Measurements from ENCODE around the gene ITGB1. TPM values are rescaled to one million over a fixed set of nuclear protein-coding genes. Genes with fewer than 3 reads are reported as not detected.

The ITGB1 gene
- total RNA-seq, 1 experiment from 2014 or later: 223 TPM

DNA sequence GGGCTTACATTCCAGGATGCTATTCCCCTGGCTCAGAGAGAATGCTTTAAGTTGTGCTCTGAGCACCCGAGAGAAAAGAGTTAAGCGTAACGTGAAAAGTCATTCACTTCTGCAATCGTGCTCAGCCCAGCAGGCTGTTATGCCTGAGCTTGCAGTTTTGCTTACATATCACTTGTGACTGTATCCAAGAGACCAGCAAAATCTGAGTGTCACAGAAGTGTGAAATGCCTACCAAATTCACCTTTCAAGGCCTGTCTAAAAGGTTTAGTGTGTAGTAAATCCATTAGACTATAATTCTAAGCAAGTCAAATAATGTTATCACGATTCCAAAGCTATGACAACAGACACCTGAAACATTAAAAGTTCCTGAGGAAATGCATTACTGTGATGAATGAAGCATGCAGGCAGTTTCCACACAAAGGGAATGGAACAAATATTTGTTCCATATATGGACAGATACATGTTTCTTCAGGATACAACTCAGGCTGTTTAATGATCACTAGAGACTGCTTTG lies 20.1 kb downstream of the ITGB1 start:
- Histone ChIP-seq H3K18ac (ENCODE audit: insufficient read length, low read depth, low read length) (no peak overlapping the region), H2AFZ (ENCODE audit: low read length) (no peak overlapping the region), H3K79me2 (ENCODE audit: insufficient read depth, low read length) (peaks cover 53% of the 10 kb centered on the region), H3K23me2 (ENCODE audit: insufficient read length, low read depth, low read length, poor library complexity, severe bottlenecking) (no peaks in the 10 kb centered on the region), H4K20me1 (ENCODE audit: control insufficient read depth, insufficient read depth, insufficient read length) (no peaks in the 10 kb centered on the region), H2AK5ac (ENCODE audit: insufficient read length, low read length) (no peak overlapping the region), H2BK12ac (ENCODE audit: insufficient read length, low read depth, low read length) (no peak overlapping the region), H3K9ac (ENCODE audit: extremely low read depth, insufficient read length, low read length) (no peak overlapping the region), H3K4ac (ENCODE audit: low read depth, low read length) (no peak overlapping the region), H3K4me2 (ENCODE audit: insufficient read depth, insufficient read length, low read length) (no peak overlapping the region), H3K56ac (ENCODE audit: insufficient read length, low read depth, low read length) (no peak overlapping the region), H2BK120ac (ENCODE audit: low read depth, low read length, poor library complexity, severe bottlenecking) (no peak overlapping the region), H3K27me3 (ENCODE audit: insufficient read depth, low read length) (no peaks in the 10 kb centered on the region), H2BK5ac (ENCODE audit: insufficient read length, low read length) (no peak overlapping the region), H3K9me3 (ENCODE audit: control insufficient read depth, low read depth, low read length) (no peaks in the 10 kb centered on the region), H3K79me1 (ENCODE audit: insufficient read depth, low read depth, low read length, poor library complexity, severe bottlenecking) (peaks cover 12% of the 10 kb centered on the region), H4K8ac (replicated peaks; ENCODE audit: insufficient read length, low read depth, low read length) (no peak overlapping the region), H3K27ac (ENCODE audit: insufficient read length, low read depth, low read length) (no peak overlapping the region), H4K91ac (ENCODE audit: insufficient read length, low read depth, low read length) (no peak overlapping the region), H2BK20ac (ENCODE audit: low read depth, low read length, poor library complexity, severe bottlenecking) (no peak overlapping the region), H2BK15ac (ENCODE audit: low read depth, low read length) (peak overlapping the region; percentile 60; the same call in 1 of the 2 replicates), H3K23ac (ENCODE audit: insufficient read length, low read depth, low read length) (no peak overlapping the region), H4K5ac (ENCODE audit: insufficient read length, low read depth, low read length) (no peak overlapping the region), H3T11ph (ENCODE audit: low read length) (no peak overlapping the region), H3K14ac (ENCODE audit: insufficient read depth, low read length) (no peak overlapping the region), H3K4me1 (ENCODE audit: insufficient read depth, low read length) (peaks cover 16% of the 10 kb centered on the region; the same call in 1 of the 2 replicates)
- no peak overlapping the region for H3K27ac Mint-ChIP-seq
- peaks cover 3 to 19% (median 18%) of the 10 kb centered on the region in 3 experiments; a peak in 6 of 7 replicates for H3K36me3 Mint-ChIP-seq (ENCODE audit: insufficient read depth in 1 of 3, low read depth in 3 of 3)
- no CpG with 5 or more reads among the region's 5 CpGs for WGBS (ENCODE audit: extremely low coverage, insufficient read length, low lambda C conversion rate)
- no peaks in the 10 kb centered on the region for H3K27me3 Mint-ChIP-seq (ENCODE audit: low read depth)
- H3K9me3 Mint-ChIP-seq: no peaks in the 10 kb centered on the region
- DNase-seq: no peak
- TF ChIP-seq, protein P1, sequence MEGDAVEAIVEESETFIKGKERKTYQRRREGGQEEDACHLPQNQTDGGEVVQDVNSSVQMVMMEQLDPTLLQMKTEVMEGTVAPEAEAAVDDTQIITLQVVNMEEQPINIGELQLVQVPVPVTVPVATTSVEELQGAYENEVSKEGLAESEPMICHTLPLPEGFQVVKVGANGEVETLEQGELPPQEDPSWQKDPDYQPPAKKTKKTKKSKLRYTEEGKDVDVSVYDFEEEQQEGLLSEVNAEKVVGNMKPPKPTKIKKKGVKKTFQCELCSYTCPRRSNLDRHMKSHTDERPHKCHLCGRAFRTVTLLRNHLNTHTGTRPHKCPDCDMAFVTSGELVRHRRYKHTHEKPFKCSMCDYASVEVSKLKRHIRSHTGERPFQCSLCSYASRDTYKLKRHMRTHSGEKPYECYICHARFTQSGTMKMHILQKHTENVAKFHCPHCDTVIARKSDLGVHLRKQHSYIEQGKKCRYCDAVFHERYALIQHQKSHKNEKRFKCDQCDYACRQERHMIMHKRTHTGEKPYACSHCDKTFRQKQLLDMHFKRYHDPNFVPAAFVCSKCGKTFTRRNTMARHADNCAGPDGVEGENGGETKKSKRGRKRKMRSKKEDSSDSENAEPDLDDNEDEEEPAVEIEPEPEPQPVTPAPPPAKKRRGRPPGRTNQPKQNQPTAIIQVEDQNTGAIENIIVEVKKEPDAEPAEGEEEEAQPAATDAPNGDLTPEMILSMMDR (conservative IDR thresholded peaks at IDR 0.05): no peak
- peaks cover 32 to 45% of the 10 kb centered on the region in 2 experiments for H3K4me1 Mint-ChIP-seq
- H3K4me3 Mint-ChIP-seq: no peak overlapping the region

Data from H9 (cell line).